Peyer's patch (tissue), 4 donors: Measurements from ENCODE around the gene ZNF189.

Source experiments
- POLR2A ChIP-seq, 2 donors: fragments of 450-650 bp; IDR thresholded peaks; one replicate each; pipeline ENCODE4 v1.5.1; 2017; ENCODE audit warnings: antibody characterized with exemption in 2 of 2, mild to moderate bottlenecking in 2 of 2, moderate library complexity in 2 of 2
- TF ChIP-seq, protein P1 (sequence below), 6 experiments: fragments of 450-650 bp in 4 of 6; fragments of 200-600 bp in 2 of 6; sonication (generic) in 1 of 6; IDR thresholded peaks; one replicate each; pipeline ENCODE4 v1.5.1; 2017 to 2019; ENCODE audit warnings: antibody characterized with exemption in 6 of 6, mild to moderate bottlenecking in 3 of 6, moderate library complexity in 1 of 6

DNA sequence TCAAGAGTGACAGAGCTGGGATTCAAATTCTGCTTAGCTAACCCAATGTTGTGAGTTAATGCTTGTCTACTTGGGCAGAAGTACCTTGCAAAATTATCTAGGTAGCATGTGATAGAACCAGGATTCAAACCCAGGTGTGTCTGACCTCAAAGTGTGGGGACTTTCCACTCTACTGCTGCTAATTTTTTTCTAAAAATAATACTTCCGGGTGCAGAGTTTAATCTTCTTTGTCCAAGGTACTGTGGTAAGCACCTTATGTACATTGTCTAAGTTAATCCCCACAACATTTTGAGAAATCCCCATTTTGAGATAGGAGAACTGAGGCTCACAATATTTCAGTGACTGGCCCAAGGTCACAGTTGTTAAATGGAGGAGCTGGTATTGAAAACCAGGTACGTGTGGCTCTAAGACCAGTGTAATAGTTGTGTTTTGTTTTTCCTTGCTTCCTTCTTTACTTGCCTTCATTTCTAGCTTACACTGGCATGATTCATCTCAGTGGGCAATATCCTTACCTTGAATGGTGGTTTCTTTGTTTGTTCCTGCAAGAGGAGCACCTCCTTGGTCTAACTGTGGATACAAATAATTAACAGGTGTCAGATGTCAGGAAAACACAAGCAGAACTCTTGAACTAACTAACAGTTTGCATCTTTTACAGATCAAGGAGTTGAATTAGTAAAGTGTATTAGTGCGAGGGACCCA, 29.5 kb downstream of the ZNF189 start:
- TF ChIP-seq, protein P1, sequence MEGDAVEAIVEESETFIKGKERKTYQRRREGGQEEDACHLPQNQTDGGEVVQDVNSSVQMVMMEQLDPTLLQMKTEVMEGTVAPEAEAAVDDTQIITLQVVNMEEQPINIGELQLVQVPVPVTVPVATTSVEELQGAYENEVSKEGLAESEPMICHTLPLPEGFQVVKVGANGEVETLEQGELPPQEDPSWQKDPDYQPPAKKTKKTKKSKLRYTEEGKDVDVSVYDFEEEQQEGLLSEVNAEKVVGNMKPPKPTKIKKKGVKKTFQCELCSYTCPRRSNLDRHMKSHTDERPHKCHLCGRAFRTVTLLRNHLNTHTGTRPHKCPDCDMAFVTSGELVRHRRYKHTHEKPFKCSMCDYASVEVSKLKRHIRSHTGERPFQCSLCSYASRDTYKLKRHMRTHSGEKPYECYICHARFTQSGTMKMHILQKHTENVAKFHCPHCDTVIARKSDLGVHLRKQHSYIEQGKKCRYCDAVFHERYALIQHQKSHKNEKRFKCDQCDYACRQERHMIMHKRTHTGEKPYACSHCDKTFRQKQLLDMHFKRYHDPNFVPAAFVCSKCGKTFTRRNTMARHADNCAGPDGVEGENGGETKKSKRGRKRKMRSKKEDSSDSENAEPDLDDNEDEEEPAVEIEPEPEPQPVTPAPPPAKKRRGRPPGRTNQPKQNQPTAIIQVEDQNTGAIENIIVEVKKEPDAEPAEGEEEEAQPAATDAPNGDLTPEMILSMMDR (IDR thresholded peaks at IDR 0.05): no peak
- no peak for TF ChIP-seq POLR2A (IDR thresholded peaks at IDR 0.05)
